DND-41 (cell line): Measurements from ENCODE around the gene PACRG.

Experiments used
- ATAC-seq: fragments of 200-7000 bp; cut with Tn5 transposase; 3 replicates; pipeline ENCODE4 v1.9.1; 2021; ENCODE audit warnings: low read depth; ENCODE audit not compliant: insufficient read depth
- DNase-seq: peaks from one replicate; pipeline ENCODE4 v3.0.0-alpha.2; 2020
- H2AFZ ChIP-seq: 2 replicates; pipeline ENCODE4 v1.6.0; 2012; ENCODE audit warnings: low read depth, low read length
- H3K27ac ChIP-seq: 2 replicates; pipeline ENCODE4 v1.5.1; 2012; ENCODE audit warnings: low read length, inconsistent platforms
- H3K27me3 ChIP-seq: fragments of 200-600 bp; sonication (generic); 2 replicates; pipeline ENCODE4 v1.6.0; 2012; ENCODE audit warnings: low read length, mild to moderate bottlenecking, inconsistent platforms; ENCODE audit not compliant: insufficient read depth, poor library complexity
- H3K36me3 ChIP-seq: 2 replicates; pipeline ENCODE4 v1.5.1; 2012; ENCODE audit warnings: low read length, inconsistent platforms; ENCODE audit not compliant: insufficient read depth
- H3K4me1 ChIP-seq: 2 replicates; pipeline ENCODE4 v1.5.1; 2012; ENCODE audit warnings: mild to moderate bottlenecking, low read length; ENCODE audit not compliant: insufficient read depth
- H3K4me2 ChIP-seq: 2 replicates; pipeline ENCODE4 v1.6.0; 2012; ENCODE audit warnings: mild to moderate bottlenecking, moderate library complexity, low read length, inconsistent platforms; ENCODE audit not compliant: insufficient read depth
- H3K4me3 ChIP-seq, 2 experiments: fragments of 200-600 bp in 1 of 2; shearing (Covaris generic) in 1 of 2; 2 replicates each; pipeline ENCODE4 v1.5.1; 2012 to 2016; ENCODE audit warnings: inconsistent platforms in 2 of 2, low read length in 2 of 2, mild to moderate bottlenecking in 2 of 2, low read depth in 1 of 2, moderate library complexity in 1 of 2
- H3K79me2 ChIP-seq: 2 replicates; pipeline ENCODE4 v1.6.0; 2012; ENCODE audit warnings: low read length, inconsistent platforms; ENCODE audit not compliant: insufficient read depth
- H3K9ac ChIP-seq: 2 replicates; pipeline ENCODE4 v1.6.0; 2012; ENCODE audit warnings: low read depth, mild to moderate bottlenecking, inconsistent platforms, low read length, moderate library complexity
- H3K9me3 ChIP-seq: 2 replicates; pipeline ENCODE4 v1.5.1; 2012; ENCODE audit warnings: low read length, moderate library complexity, mild to moderate bottlenecking, inconsistent platforms; ENCODE audit not compliant: insufficient read depth, severe bottlenecking
- H4K20me1 ChIP-seq: 2 replicates; pipeline ENCODE4 v1.6.0; 2012; ENCODE audit warnings: low read length; ENCODE audit not compliant: insufficient read depth
- CTCF ChIP-seq: IDR thresholded peaks from 2 replicates; pipeline ENCODE4 v1.5.1; 2012; ENCODE audit warnings: borderline replicate concordance, low read length, moderate library complexity, mild to moderate bottlenecking; ENCODE audit not compliant: poor library complexity, severe bottlenecking; ENCODE audit errors: extremely low read depth
- EZH2 ChIP-seq: IDR thresholded peaks from 3 replicates; pipeline ENCODE4 v1.6.1; 2012; ENCODE audit warnings: borderline replicate concordance, low read depth, mild to moderate bottlenecking, moderate library complexity, low read length, inconsistent platforms; ENCODE audit not compliant: severe bottlenecking

Gene PACRG

GRCh38 chr6:162722226-162722625, 5.5 kb upstream of the PACRG start:
- DNase-seq (no peak), ATAC-seq (no peak)
- Histone ChIP-seq H3K4me2 (no peak overlapping the region), H3K4me1 (no peaks in the 10 kb centered on the region), H3K9ac (no peak overlapping the region), H3K27me3 (no peaks in the 10 kb centered on the region), H3K9me3 (no peaks in the 10 kb centered on the region), H3K4me3 (no peak overlapping the region), H2AFZ (no peak overlapping the region), H3K36me3 (no peaks in the 10 kb centered on the region), H4K20me1 (no peaks in the 10 kb centered on the region), H3K79me2 (no peaks in the 10 kb centered on the region), H3K27ac (no peak overlapping the region)
- no peak for TF ChIP-seq CTCF
- no peak for TF ChIP-seq EZH2

- Histone ChIP-seq H3K27me3 (no peaks in the 10 kb centered on the region), H3K27ac (no peak overlapping the region), H3K9ac (no peak overlapping the region), H4K20me1 (no peaks in the 10 kb centered on the region), H2AFZ (no peak overlapping the region), H3K9me3 (no peaks in the 10 kb centered on the region), H3K36me3 (no peaks in the 10 kb centered on the region), H3K4me3 (no peak overlapping the region), H3K4me1 (no peaks in the 10 kb centered on the region), H3K4me2 (no peak overlapping the region), H3K79me2 (no peaks in the 10 kb centered on the region)
- ATAC-seq (no peak), DNase-seq (no peak)
- no peak for TF ChIP-seq CTCF
- TF ChIP-seq EZH2, result no peak
These were observed 5.1 kb upstream of the PACRG start for GRCh38 chr6:162722633-162723032.

GRCh38 chr6:162726947-162727321, 840 bp upstream of the PACRG start:
- Histone ChIP-seq H3K27ac (no peak overlapping the region), H3K27me3 (no peaks in the 10 kb centered on the region), H3K4me3 (no peak overlapping the region), H4K20me1 (no peaks in the 10 kb centered on the region), H3K4me2 (no peak overlapping the region), H3K36me3 (no peaks in the 10 kb centered on the region), H3K79me2 (no peaks in the 10 kb centered on the region), H2AFZ (no peak overlapping the region), H3K9me3 (no peaks in the 10 kb centered on the region), H3K4me1 (no peaks in the 10 kb centered on the region), H3K9ac (no peak overlapping the region)
- TF ChIP-seq CTCF, result no peak
- TF ChIP-seq EZH2, result no peak
- ATAC-seq (no peak), DNase-seq (no peak)

GRCh38 chr6:162728197-162728596, 423 bp downstream of the PACRG start:
- Histone ChIP-seq H3K9me3 (no peaks in the 10 kb centered on the region), H3K4me2 (no peak overlapping the region), H3K9ac (no peak overlapping the region), H3K79me2 (no peaks in the 10 kb centered on the region), H4K20me1 (no peaks in the 10 kb centered on the region), H3K36me3 (no peaks in the 10 kb centered on the region), H3K27me3 (no peaks in the 10 kb centered on the region), H3K4me1 (no peaks in the 10 kb centered on the region), H3K4me3 (no peak overlapping the region), H3K27ac (no peak overlapping the region), H2AFZ (no peak overlapping the region)
- TF ChIP-seq EZH2, result no peak
- no peak for TF ChIP-seq CTCF
- no peak for ATAC-seq
- DNase-seq, result no peak
